MM.1S (cell line): ENCODE data around the gene UBE2E2.

Experiments used
- DNase-seq: peaks from one replicate; pipeline ENCODE4 v3.0.0-alpha.2; 2015
- H2AFZ ChIP-seq: fragments of 300-600 bp; sonication (generic); 2 replicates; pipeline ENCODE4 v1.6.0; 2016; ENCODE audit warnings: antibody characterized with exemption, low read length
- H3F3A ChIP-seq: fragments of 300-600 bp; sonication (generic); 2 replicates; pipeline ENCODE4 v1.6.1; 2016; ENCODE audit warnings: mild to moderate bottlenecking, antibody characterized with exemption, low read length, moderate library complexity, mixed read lengths; ENCODE audit not compliant: insufficient read depth
- H3K27ac ChIP-seq: fragments of 300-600 bp; sonication (generic); 2 replicates; pipeline ENCODE4 v1.5.1; 2016; ENCODE audit warnings: mild to moderate bottlenecking, low read length
- H3K27me3 ChIP-seq: fragments of 300-600 bp; sonication (generic); replicated peaks from 2 replicates; pipeline ENCODE4 v1.6.0; 2016; ENCODE audit warnings: low read length; ENCODE audit not compliant: insufficient read depth
- H3K36me3 ChIP-seq: fragments of 300-600 bp; sonication (generic); replicated peaks from 2 replicates; pipeline ENCODE4 v1.6.1; 2016; ENCODE audit warnings: mild to moderate bottlenecking, low read length, mixed read lengths; ENCODE audit not compliant: insufficient read depth
- H3K4me1 ChIP-seq: fragments of 300-600 bp; sonication (generic); 2 replicates; pipeline ENCODE4 v1.6.1; 2016; ENCODE audit warnings: low read length, mixed read lengths
- H3K4me2 ChIP-seq: fragments of 300-600 bp; sonication (generic); 2 replicates; pipeline ENCODE4 v1.6.0; 2016; ENCODE audit warnings: low read depth, low read length
- H3K4me3 ChIP-seq: fragments of 300-600 bp; sonication (generic); 2 replicates; pipeline ENCODE4 v1.5.1; 2016; ENCODE audit warnings: low read length, mixed read lengths
- H3K79me2 ChIP-seq: fragments of 300-600 bp; sonication (generic); 2 replicates; pipeline ENCODE4 v1.6.1; 2016; ENCODE audit warnings: mixed run types, low read length, mixed read lengths
- H3K9ac ChIP-seq: fragments of 300-600 bp; sonication (generic); 2 replicates; pipeline ENCODE4 v1.6.1; 2016; ENCODE audit warnings: low read length, mixed read lengths
- H3K9me2 ChIP-seq: fragments of 300-600 bp; sonication (generic); replicated peaks from 2 replicates; pipeline ENCODE4 v1.6.1; 2016; ENCODE audit warnings: mild to moderate bottlenecking, low read length, mixed read lengths; ENCODE audit not compliant: insufficient read depth
- H3K9me3 ChIP-seq: fragments of 300-600 bp; sonication (generic); replicated peaks from 2 replicates; pipeline ENCODE4 v1.6.1; 2016; ENCODE audit warnings: mild to moderate bottlenecking, low read length, mixed read lengths; ENCODE audit not compliant: insufficient read depth
- H4K20me1 ChIP-seq: fragments of 300-600 bp; sonication (generic); 2 replicates; pipeline ENCODE4 v1.6.1; 2016; ENCODE audit warnings: mild to moderate bottlenecking, low read length, moderate library complexity, mixed read lengths; ENCODE audit not compliant: insufficient read depth
- EZH2 ChIP-seq: fragments of 300-600 bp; sonication (generic); optimal IDR thresholded peaks from 2 replicates; pipeline ENCODE3; 2017; ENCODE audit warnings: low read depth, mild to moderate bottlenecking, antibody characterized with exemption, low read length, mixed read lengths
- EZH2phosphoT487 ChIP-seq: fragments of 300-600 bp; sonication (generic); IDR thresholded peaks from 2 replicates; pipeline ENCODE4 v1.6.1; 2018; ENCODE audit warnings: antibody characterized with exemption, low read length
- TF ChIP-seq, protein P1 (sequence below): fragments of 300-600 bp; sonication (generic); IDR thresholded peaks from 2 replicates; pipeline ENCODE4 v1.5.1; 2016; ENCODE audit warnings: antibody characterized with exemption, low read length, mixed read lengths

UBE2E2 gene

GRCh38 chr3:23450806-23451205, 247.7 kb downstream of the UBE2E2 start:
- Histone ChIP-seq H3K27ac (no peak overlapping the region), H3K4me2 (no peak overlapping the region), H3K27me3 (no peaks in the 10 kb centered on the region), H3K9me2 (no peaks in the 10 kb centered on the region), H3K4me1 (no peaks in the 10 kb centered on the region), H3F3A (no peaks in the 10 kb centered on the region), H3K9ac (no peak overlapping the region), H3K9me3 (no peaks in the 10 kb centered on the region), H3K79me2 (peaks cover 15% of the 10 kb centered on the region; the same call in 1 of the 2 replicates), H3K36me3 (no peaks in the 10 kb centered on the region), H2AFZ (no peak overlapping the region), H4K20me1 (no peaks in the 10 kb centered on the region), H3K4me3 (no peak overlapping the region)
- no peak for DNase-seq
- TF ChIP-seq, protein P1, sequence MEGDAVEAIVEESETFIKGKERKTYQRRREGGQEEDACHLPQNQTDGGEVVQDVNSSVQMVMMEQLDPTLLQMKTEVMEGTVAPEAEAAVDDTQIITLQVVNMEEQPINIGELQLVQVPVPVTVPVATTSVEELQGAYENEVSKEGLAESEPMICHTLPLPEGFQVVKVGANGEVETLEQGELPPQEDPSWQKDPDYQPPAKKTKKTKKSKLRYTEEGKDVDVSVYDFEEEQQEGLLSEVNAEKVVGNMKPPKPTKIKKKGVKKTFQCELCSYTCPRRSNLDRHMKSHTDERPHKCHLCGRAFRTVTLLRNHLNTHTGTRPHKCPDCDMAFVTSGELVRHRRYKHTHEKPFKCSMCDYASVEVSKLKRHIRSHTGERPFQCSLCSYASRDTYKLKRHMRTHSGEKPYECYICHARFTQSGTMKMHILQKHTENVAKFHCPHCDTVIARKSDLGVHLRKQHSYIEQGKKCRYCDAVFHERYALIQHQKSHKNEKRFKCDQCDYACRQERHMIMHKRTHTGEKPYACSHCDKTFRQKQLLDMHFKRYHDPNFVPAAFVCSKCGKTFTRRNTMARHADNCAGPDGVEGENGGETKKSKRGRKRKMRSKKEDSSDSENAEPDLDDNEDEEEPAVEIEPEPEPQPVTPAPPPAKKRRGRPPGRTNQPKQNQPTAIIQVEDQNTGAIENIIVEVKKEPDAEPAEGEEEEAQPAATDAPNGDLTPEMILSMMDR: no peak
- TF ChIP-seq EZH2: no peak
- no peak for TF ChIP-seq EZH2phosphoT487

GRCh38 chr3:23452408-23452807, 249.3 kb downstream of the UBE2E2 start:
- H3K36me3 ChIP-seq: no peaks in the 10 kb centered on the region
- H4K20me1 ChIP-seq: no peaks in the 10 kb centered on the region
- no peak overlapping the region for H2AFZ ChIP-seq
- H3K9me2 ChIP-seq: no peaks in the 10 kb centered on the region
- DNase-seq: no peak
- H3K9me3 ChIP-seq: no peaks in the 10 kb centered on the region
- H3K27me3 ChIP-seq: no peaks in the 10 kb centered on the region
- H3K27ac ChIP-seq: no peak overlapping the region
- peaks cover 10% of the 10 kb centered on the region; the same call in 1 of the 2 replicates for H3K79me2 ChIP-seq
- TF ChIP-seq EZH2 (no peak), EZH2phosphoT487 (no peak)
- TF ChIP-seq, protein P1: no peak
- H3F3A ChIP-seq: no peaks in the 10 kb centered on the region
- H3K4me3 ChIP-seq: no peak overlapping the region
- no peak overlapping the region for H3K9ac ChIP-seq
- no peaks in the 10 kb centered on the region for H3K4me1 ChIP-seq
- H3K4me2 ChIP-seq: no peak overlapping the region

GRCh38 chr3:23455084-23455483, 252.0 kb downstream of the UBE2E2 start:
- Histone ChIP-seq H3K36me3 (no peaks in the 10 kb centered on the region), H2AFZ (no peak overlapping the region), H3K9me3 (no peaks in the 10 kb centered on the region), H3F3A (no peaks in the 10 kb centered on the region), H3K27ac (no peak overlapping the region), H3K4me3 (no peak overlapping the region), H3K9ac (no peak overlapping the region), H4K20me1 (no peaks in the 10 kb centered on the region), H3K79me2 (0 out of 2 replicates have a peak, but pooled peaks cover 4% of the 10 kb centered on the region), H3K4me1 (no peaks in the 10 kb centered on the region), H3K4me2 (no peak overlapping the region), H3K9me2 (no peaks in the 10 kb centered on the region), H3K27me3 (no peaks in the 10 kb centered on the region)
- DNase-seq: no peak
- no peak for TF ChIP-seq EZH2
- TF ChIP-seq EZH2phosphoT487: no peak
- TF ChIP-seq, protein P1: no peak
